Measurements from ENCODE around the gene PYHIN1.
A peak's percentile ranks its signal among the peaks of the same experiment; 100 is the strongest.
"Not testable (repeated sequence)": the region's sequence is repeated elsewhere in the genome, so short reads cannot be mapped to it uniquely, and the experiment has no call there.

PYHIN1 gene

DNA sequence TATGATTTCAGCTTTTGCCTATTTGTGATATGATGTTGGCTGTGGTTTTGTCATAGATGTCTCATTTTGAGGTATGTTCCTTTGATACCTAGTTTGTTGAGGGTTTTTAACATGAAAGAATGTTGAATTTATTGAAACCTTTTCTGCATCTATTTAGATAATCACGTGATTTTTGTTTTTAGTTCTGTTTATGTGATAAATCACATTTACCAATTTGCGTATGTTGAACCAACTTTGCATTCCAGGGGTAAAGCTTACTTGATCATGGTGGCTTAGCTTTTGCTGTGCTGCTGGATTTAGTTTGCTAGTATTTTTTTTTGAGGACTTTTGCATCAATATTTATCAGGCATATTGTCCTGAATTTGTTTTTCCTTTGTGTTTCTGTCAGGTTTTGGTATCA, 51.9 kb downstream of the PYHIN1 start:
- no peak for DNase-seq

DNA sequence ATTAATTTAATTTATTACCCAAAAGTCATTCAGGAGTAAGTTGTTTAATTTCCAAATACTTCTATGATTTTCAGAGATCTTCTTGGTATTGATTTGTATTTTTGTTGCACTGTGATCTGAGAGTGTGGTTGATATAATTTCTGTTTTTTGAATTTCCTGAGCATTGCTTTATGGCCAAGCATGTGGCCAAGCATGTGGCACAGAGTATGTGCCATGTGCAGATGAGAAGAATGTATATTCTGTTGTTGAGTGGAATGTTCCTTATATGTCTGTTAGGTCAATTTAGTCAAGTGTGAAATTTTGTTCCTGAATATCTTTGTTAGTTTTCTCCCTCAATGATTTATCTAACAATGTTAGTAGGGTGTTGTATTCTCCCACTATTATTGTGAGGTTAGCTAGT, 53.0 kb downstream of the PYHIN1 start:
- DNase-seq: no peak

- DNase-seq: no peak
These were observed 58.1 kb downstream of the PYHIN1 start for GRCh38 chr1:158989424-158989823.

DNA sequence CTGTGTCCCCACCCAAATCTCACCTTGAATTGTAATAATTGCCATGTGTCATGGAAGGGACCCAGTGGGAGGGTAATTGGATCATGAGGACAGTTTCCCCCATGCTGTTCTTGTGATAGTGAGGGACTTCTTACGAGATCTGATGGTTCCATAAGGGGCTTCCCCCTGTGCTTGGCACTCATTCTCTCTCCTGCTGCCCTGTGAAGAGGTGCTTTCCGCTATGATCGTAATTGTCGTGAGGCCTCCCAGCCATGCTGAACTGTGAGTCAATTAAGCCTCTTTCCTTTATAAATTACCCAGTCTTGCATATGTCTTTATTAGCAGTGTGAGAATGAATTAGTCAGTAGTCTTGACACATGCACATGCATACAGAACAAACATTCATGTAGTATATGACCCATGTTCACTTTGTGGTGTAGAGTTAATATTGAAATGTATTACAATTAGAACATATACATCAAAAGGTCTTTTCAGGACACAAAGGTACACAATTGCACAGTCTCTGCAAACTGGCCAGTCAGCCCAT, 61.5 kb downstream of the PYHIN1 start:
- DNase-seq: no peak

GRCh38 chr1:158996998-158997397, 65.6 kb downstream of the PYHIN1 start:
- DNase-seq: no peak

DNA sequence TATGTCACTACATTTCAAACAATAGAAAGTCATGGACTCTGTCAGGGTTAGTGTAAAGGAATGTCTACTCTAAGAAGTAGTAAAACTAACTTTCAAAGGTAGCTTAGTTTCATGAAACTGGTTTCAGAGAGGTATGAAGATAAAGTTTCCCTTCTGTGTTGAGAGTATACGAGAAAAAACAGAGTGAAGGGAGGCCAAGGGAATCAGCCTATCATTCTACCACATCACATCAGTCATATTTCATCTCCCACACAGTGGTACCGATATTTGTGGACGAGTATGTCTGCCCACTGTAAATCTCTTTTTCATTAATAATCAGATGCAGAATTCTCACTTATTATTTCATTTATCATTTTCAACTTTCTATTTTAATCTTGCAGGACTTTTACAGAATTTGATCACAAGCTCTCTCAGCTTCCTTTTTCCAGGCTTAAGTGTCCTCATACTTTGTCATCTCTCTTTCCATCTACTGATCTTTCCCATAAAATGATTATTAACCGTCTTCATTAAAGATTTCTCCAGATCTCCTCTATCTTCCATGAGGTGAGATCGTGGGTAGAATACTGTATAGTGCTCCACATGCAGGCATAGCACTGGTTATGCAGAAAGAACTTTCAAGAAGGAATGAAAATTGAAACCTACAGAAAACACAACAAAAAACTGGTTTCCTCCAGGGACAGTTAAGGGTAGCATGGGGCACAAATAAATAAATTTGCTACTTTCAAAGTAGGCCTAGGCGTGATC, 66.9 kb downstream of the PYHIN1 start:
- no peak for DNase-seq

DNA sequence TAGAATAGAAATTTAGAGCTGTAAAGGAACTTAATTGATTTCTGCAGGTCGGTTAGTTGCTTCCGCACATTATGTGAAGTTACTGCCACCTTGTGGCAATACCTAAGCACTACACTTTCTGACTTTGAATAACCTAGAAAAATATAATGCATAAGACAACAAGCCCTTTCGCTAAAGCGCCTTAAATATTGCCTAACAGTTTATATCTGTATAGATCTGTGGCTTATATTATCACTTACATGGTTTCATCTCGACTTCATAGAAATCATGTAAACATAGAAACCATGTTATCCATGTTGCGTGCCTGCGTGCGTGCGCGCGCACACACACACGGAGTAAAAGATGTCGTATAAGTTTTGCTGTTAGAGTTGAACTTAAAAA, 67.4 kb downstream of the PYHIN1 start:
- DNase-seq: peak in 3 of 5 donors; percentile 32 to 76 (median 37)

DNA sequence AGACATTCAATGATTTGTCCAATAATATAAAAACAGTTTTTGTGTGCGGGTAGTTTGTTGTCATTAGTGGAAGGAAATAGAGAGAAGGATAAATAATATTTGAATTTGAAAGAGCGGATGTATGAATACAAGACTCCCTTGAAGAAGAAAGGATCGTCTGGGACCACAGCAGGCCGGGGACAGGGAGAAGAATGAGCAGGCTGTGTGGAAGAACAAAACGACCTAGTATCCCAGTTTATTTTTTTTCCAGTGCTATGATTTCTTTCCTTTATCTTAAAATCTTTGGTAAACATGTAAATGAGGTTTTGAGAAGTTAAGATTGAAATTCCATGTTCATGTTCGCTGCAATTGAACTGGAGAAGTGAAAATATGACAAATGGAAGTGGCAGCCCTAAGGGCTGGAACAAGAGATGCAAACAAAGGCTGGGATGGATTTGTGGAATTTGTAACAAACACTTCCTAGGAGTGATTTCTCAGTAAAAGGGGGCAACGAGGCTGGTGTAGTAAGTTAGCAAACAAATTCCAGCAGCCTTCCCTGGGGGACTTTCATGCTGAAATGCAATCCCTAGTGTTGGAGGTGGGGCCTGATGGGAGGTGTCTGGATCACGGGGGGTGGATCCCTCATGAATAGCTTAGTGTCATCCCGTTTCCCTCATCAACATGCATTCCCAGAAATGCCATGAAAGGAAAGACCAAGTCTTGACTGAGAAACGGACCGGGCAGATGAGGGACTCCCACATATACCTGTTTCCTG, 68.1 kb downstream of the PYHIN1 start:
- no peak for DNase-seq

- no peak for DNase-seq
These were observed 68.7 kb downstream of the PYHIN1 start for GRCh38 chr1:159000070-159000409.

DNA sequence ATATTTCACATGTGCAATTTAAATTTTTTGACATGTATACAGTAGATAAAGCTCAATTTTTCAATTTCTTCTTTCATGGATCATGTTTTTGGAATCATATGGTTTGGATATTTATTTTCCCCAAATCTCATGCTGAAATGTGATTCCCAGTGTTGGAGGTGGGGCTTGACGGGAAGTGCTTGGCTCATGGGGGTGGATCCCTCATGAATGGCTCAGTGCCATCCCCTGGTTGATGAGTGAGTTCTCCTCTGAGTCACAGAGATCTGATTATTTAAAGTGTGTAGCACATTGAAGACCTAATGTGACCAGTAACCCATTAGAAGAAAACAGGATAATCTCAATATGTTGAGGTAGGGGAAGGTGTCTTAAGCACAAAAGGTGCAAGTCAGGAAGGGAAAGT, 69.3 kb downstream of the PYHIN1 start:
- no peak for DNase-seq

GRCh38 chr1:159005161-159005560, 73.8 kb downstream of the PYHIN1 start:
- no peak for DNase-seq

DNA sequence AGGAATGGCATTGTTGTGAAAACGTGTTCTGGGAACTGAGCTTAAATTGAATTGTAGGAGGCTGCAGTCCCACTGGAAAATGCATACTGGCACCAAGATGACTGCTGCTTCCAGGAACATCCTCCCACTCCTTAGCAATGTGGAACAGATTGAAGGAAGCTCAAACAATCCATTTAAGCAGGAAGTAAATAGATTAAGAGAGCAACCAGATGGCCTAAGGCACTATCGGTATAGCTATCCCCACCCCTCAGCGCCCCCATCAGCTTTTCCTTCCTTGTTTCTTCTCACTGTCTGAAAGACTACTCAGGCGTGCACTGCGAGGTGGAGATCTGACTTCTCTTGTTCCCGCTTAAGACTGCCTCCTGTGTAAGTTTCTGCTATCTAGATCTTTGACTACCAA, 74.3 kb downstream of the PYHIN1 start:
- DNase-seq: no peak

DNA sequence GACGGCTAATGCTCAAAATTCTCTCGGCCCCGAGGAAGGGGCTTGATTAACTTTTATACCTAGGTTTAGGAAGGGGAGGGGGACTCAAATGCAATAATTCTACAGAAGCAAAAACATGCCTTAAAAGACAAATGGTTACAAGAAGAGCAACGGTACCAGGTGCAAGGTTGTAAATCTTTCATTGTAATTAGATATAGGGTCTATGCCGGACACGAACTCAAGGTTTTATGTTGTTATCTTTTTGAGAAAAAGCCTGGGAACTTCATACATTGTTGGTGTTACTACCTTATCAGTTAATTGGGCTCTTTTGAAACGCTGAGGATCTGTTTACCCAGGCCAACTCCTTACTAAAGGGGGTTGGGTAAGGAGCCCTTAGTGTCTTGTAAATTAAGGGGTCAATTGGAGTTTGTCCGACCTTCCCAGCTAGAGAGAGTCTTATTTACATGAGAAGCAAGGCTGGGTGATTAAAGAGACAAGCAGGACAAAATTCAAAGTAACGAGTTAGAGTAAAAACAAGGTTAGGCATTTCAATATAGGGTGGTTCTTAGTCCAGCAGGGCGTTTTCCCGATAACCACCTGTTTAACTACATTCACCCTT, 75.0 kb downstream of the PYHIN1 start:
- DNase-seq: not testable (repeated sequence)

- DNase-seq: peak in 1 of 5 donors; percentile 50
These were observed 76.4 kb downstream of the PYHIN1 start for GRCh38 chr1:159007726-159008125.

DNA sequence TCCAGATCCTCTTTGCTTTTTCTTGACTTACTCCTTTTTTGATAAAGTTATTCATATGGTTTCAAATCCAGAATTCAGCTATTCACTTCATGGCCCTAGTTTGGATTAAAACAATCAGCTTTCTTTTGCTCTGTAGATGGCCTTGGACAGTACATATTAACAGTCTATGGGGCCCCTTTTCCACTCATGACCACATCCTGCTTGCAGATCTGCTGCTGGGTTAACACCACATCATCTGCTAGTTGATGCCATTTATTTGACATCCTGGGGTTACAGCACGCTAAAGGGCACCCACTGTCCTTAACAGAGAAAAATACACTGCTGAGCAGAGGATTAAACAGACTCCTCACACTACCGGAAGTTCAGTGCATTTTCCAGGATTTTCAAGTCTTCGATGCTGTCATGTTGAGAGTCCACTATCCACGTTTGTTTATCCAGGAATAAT, 77.4 kb downstream of the PYHIN1 start:
- peak in 4 of 5 donors; percentile 17 to 94 (median 34) for DNase-seq

DNA sequence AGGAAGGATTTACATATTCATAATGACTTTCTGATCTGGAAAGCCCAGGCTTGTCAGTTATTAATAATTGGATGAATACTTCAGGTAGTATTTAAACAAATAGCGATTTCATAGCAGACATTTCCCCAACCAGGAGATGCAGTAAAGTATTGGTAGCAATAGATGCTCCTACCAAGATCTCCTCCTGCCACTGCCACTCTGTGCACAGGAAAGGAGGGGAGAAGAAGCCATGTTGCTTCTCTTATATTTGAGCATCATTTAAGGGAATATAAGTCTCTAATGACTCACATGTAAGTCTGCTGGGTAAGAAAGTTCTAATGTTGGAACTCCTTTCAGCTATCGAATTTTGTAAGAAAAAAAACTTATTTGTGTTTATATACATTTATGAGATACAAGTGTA, 77.9 kb downstream of the PYHIN1 start:
- DNase-seq: no peak

DNA sequence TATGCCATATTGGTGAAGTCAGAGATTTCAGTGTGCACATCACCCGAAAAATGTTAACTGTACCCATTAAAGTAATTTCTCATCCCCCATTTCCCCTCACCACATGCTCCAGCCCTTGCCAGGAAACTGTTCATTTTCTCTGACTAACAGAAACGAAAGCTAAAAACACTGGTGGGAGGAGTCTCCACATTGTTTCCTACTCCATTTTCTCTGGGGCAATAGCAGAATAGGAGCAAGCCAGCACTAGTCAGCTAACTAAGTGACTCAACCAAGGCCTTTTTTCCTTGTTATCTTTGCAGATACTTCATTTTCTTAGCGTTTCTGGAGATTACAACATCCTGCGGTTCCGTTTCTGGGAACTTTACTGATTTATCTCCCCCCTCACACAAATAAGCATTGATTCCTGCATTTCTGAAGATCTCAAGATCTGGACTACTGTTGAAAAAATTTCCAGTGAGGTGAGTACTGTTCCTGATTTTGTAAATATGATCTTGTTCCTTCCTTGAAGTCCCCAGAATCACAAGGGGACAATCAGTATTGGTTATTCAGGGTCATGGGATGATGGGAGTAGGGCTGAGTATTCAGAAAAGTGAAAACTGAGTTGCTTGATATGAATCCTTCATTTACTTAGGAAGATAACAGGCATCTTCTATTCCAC, 78.5 kb downstream of the PYHIN1 start, which contains the start of gene IFI16:
TSS of gene IFI16 (plus strand) at position 204 of the 658 bp plus-strand sequence. CDS start 4,774 bp downstream, outside the sequence.
- peak in 4 of 5 donors; percentile 22 to 94 (median 35) for DNase-seq

- DNase-seq: no peak
These were observed 79.0 kb downstream of the PYHIN1 start for GRCh38 chr1:159010391-159010790.

- DNase-seq: peak in 1 of 5 donors; percentile 47
These were observed 79.6 kb downstream of the PYHIN1 start for GRCh38 chr1:159011001-159011400.

DNA sequence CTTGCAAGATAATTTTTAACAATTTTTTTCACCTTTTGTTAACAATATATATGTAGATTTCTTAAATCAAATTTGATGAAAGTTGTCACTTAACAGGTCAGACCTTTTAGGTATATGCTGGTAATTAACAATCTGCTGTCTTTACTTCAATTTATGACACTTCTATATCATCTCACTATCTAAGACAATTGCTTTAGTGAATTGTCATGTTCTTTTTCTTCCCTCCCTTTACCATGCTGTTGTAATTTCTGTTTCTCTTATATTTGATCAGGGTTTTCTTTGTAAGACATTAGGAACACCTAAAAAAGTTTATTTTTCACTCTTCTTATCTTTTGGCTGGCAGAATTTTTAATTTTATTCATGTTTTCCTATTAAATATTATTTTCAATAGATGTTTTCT, 80.4 kb downstream of the PYHIN1 start:
- DNase-seq: peak in 1 of 5 donors; percentile 38

- peak in 3 of 5 donors; percentile 26 to 92 (median 41) for DNase-seq
These were observed 81.1 kb downstream of the PYHIN1 start for GRCh38 chr1:159012495-159012894.

GRCh38 chr1:159014003-159014571, 82.7 kb downstream of the PYHIN1 start:
- peak in 1 of 5 donors; percentile 29 for DNase-seq

Data from T-helper 1 cell (primary cell).